AG09319 (cell line): Measurements from ENCODE around the gene CDKAL1.

Source experiments
- DNase-seq: peaks from one replicate; pipeline ENCODE4 v3.0.0-alpha.2; 2010; ENCODE audit warnings: low read depth; ENCODE audit errors: extremely low read depth
- TF ChIP-seq, protein P1 (sequence below): IDR thresholded peaks from 2 replicates; pipeline ENCODE4 v1.5.1; 2011; ENCODE audit warnings: low read depth, mild to moderate bottlenecking, inconsistent platforms, low read length, moderate library complexity

Gene CDKAL1

DNA sequence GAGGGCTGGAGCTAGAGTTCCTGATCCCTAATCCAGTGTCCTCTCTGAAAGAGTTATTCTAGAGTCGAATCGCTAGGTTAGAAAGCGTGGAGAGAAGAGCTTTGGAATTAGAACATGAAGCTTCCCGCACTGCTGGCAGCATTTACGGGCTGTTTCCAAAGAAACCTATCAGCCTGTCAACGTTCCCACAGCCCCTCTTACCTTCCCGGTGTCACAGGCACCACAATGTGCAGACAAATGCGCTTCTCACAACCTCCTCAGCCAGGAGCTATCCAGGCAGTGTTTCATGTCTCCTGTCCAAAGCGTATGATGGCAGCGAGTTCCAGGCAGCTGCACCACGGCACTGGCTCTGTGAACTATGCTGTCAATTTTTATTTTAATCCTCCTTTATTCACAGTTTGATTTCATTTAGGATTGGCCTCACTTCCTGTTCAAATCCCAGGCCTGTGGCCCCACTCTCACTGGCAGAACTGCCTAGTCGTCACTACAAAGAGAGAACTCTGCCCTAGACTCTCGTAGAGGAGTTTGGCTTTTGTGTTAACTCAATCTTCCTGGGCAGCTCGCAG, 736.5 kb downstream of the CDKAL1 start:
- TF ChIP-seq, protein P1, sequence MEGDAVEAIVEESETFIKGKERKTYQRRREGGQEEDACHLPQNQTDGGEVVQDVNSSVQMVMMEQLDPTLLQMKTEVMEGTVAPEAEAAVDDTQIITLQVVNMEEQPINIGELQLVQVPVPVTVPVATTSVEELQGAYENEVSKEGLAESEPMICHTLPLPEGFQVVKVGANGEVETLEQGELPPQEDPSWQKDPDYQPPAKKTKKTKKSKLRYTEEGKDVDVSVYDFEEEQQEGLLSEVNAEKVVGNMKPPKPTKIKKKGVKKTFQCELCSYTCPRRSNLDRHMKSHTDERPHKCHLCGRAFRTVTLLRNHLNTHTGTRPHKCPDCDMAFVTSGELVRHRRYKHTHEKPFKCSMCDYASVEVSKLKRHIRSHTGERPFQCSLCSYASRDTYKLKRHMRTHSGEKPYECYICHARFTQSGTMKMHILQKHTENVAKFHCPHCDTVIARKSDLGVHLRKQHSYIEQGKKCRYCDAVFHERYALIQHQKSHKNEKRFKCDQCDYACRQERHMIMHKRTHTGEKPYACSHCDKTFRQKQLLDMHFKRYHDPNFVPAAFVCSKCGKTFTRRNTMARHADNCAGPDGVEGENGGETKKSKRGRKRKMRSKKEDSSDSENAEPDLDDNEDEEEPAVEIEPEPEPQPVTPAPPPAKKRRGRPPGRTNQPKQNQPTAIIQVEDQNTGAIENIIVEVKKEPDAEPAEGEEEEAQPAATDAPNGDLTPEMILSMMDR, result no peak
- no peak for DNase-seq

DNA sequence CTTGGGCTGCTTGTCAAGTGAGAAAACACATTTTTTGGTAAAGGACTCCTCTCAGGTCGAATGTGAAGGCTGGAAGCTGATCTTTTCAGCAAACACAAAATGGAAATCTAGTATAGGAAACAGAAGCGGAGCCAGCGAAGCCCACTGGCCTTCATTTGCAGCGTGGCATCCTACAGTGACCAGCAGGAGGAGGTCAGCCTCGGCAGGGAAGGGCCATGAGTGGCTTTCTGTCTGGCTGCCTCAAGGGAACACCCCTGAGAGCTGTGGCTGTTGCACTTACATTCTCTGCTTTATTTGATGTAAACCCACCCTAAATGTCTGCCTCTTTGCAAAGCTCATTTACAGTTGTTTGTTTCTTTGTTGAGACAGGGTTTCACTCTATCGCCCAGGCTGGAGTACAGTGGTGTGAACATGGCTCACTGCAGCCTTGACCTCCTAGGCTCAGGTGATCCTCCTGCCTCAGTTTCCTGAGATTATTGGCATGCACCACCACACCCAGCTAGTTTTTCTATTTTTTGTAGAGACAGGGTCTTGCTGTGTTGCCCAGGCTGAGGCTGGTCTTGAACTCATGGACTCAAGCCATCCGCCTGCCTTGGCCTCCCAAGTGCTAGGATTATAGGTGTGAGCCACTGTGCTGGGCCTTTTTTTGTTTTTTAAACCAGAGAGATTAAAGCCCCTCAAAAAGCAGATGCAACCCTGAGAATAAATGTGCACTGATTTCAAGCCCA, 737.3 kb downstream of the CDKAL1 start:
- TF ChIP-seq, protein P1, result no peak
- DNase-seq, result no peak

DNA sequence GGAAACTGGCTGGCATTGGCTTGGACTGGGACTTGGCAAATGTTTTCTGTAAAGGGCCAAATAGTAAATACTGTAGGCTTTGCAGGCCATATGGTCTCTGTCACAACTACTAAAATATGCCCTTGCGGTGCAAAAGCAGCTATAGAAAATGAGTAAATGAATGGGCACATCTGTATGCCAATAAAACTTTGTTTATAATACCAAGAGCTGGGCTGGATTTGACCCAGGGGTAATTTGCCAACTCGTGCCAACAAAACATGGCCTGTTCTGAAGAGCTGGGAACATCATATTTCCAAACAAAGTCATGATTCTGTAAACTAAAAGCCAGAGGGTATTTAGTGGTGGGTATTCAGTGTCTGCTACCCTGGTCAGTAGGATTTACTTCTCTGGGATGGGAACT, 739.2 kb downstream of the CDKAL1 start:
- no peak for DNase-seq
- TF ChIP-seq, protein P1, result no peak

DNA sequence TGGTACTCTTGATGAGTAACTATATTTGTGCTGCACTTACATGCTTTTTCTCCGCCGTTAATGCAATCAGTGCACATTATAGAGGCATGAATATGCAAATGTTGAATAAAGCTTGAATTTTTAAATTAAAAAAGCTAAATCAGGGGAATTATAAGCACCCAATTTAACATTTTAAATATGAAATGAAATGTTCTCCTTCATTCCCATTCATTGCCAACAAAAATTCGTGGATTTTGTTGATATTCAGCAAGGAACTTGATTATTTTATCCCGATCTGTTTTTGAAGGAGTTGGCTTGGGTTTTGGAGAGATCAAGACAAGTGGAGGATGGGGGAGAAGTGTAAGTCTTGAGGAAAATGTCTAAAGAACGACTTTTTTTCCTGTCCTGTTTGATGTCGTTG, 740.6 kb downstream of the CDKAL1 start:
- TF ChIP-seq, protein P1, result no peak
- no peak for DNase-seq

DNA sequence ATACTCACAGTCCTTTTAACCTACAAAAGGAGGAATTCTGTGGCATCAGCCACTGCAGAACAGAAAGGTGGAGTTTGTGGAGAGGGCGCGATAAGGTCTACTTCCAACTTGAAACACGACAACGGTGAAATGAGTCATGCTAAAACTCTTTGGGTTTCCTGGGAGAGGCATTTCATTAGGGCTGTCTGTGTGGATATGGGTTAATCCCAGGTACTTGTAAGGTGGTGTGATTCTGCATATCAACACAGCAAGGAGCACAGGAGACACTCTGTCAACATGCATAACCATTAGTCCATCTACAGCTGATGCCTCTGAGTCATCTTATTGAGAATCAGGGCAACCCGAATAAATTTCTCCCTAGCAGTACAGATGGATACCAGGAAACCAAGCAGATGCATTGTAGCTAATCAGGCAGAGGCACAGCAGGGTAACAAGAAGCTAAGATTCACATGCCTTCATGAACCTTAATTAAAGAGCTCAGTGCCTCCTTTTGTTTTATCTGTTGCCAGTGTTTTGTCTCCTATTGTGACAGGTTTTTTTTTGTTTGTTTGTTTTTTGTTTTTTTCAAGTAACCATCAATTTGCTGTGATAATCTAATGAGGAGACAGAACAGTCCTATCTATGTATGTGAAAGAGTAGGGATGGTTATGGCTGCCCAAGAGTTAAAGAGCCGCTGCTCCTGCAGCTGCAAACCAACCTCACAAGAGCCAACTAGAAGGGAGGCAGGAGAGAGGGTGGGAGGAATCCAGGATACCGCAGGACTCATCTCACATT, 743.5 kb downstream of the CDKAL1 start:
- TF ChIP-seq, protein P1, result no peak

DNA sequence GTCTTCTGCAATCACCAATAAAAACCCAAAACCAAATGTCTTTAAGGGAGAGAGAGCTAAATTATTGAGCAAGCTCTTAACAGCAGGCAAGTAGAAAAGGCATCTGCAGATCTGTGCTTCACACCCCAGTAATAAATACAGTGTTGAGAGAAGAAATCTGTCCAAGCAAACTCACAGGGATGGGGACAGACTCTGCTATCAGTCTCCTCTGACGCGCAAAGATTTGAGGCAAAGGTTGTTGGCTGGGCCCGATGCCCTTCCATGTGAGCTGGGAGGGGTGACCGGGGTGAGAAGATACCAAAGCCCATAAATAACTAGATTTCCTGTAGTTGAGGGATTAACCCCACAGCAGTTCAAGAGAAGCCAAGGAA, 744.1 kb downstream of the CDKAL1 start:
- TF ChIP-seq, protein P1, result no peak
- no peak for DNase-seq

More for the DNA sequence above, 743.5 kb downstream of the CDKAL1 start:
- DNase-seq, result no peak

DNA sequence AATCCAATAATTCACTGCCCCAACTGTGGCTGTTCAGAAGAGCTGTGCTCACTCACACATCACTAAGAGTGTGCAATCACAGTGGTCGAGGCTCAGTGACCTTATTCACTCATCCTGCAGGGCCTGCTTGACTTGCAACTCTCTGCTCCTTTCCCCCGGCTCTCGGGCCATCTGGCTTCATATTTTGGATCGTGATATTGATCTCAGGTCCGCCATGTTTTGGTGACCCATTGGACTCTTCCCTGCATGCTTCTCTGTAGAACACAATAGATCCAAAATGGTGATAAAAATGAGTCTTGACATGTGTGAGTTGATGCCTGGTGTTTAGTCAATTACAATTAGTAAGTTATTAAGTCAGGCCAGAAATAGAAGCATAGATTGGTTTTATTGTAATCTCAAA, 745.4 kb downstream of the CDKAL1 start:
- TF ChIP-seq, protein P1, result no peak
- DNase-seq, result no peak
